GM12891 (cell line): Measurements from ENCODE around the gene RTL10.

Experiments used
- DNase-seq: peaks from one replicate; pipeline ENCODE4 v3.0.0; 2011; ENCODE audit warnings: low spot score; ENCODE audit not compliant: insufficient read length
- FAIRE-seq: peaks from 2 replicates; lab custom pipeline; 2011; peaks lifted over from hg19 to GRCh38; lab: Jason Lieb, UNC
- PAX5 ChIP-seq: IDR thresholded peaks from 2 replicates; pipeline ENCODE4 v1.6.1; 2011; ENCODE audit warnings: low read length, moderate library complexity, mild to moderate bottlenecking; ENCODE audit not compliant: insufficient read depth, severe bottlenecking
- POLR2A ChIP-seq: IDR thresholded peaks from 2 replicates; pipeline ENCODE4 v1.6.1; 2011; ENCODE audit warnings: low read depth, low read length, control low read depth
- POLR2AphosphoS5 ChIP-seq: IDR thresholded peaks from 2 replicates; pipeline ENCODE4 v1.6.1; 2011; ENCODE audit warnings: low read depth, low read length, control low read depth
- POU2F2 ChIP-seq: IDR thresholded peaks from 2 replicates; pipeline ENCODE4 v1.6.1; 2011; ENCODE audit warnings: low read depth, mild to moderate bottlenecking, control low read depth, low read length, moderate library complexity
- SPI1 ChIP-seq: IDR thresholded peaks from 2 replicates; pipeline ENCODE4 v1.6.1; 2011; ENCODE audit warnings: low read depth, low read length, control low read depth
- TAF1 ChIP-seq: IDR thresholded peaks from 2 replicates; pipeline ENCODE4 v1.6.1; 2011; ENCODE audit warnings: low read depth, low read length, control low read depth

Gene RTL10

DNA sequence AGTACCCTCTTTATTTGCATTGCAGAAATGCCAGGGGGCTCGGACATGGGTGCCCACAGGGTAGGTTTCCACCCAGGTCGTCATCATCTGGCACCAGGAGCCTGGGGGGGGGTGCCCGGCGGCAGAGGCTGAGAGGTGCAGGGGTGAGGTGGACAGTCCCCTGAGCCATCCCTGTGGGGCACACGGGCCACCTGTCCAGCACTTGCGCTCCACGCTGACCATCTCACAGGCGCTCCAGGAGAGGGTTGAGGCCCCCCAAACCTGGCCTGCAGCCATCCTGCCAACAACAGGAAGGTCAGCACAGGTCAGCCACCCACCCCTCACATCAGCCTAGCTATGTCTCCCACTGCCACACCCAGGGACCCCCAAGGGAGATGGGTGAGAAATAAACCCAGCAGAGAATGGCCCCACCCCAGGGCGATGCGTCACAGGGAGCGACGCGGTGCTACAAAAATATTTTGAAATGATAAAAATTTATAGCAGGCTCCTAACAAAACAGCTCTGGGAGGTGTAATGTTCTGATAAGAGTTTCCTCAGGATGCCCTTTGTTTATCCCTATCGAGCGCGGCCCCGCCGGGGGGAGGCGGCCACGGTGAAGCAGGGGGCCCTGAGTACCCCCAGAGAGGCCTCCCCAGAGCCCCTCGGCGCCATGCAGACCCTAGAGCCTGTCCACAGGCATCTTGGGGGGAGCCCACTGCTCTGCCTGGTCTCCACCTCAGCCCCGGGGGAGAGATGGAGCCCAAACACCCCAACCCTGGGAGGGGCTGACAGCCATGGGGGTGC is 21.0 kb upstream of the RTL10 start:
- DNase-seq (peak; percentile 21), FAIRE-seq (no peak)
- TF ChIP-seq POLR2AphosphoS5 = no peak
- TF ChIP-seq POLR2A = no peak
- TF ChIP-seq TAF1 = no peak
- no peak for TF ChIP-seq SPI1
- no peak for TF ChIP-seq POU2F2
- no peak for TF ChIP-seq PAX5

DNA sequence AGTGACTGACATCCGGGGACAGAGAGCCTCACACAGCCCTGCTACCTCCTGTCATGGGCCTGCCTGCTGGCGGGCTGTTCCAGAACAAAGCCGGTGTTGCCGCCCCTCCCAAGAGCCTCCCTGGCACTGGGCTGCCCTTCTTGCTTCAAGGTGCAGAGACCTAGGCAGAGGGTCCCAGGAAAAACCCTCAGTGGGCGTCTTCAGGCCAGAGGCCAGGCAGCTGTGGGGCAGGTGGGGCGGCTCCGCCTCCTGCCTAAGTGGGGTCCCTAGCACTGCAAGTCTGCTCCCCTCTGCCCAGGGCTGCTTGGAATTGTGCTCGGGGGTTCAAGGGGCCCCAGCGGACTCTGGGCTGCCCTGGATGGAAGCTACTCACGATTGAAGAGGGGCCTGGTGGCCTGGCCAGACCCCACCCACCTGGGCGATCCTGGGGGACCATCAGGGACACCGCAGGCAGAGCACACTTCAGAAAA is 20.4 kb upstream of the RTL10 start:
- DNase-seq (peak; percentile 9), FAIRE-seq (no peak)
- TF ChIP-seq POLR2AphosphoS5 (no peak), SPI1 (no peak), TAF1 (no peak), POU2F2 (no peak), PAX5 (no peak), POLR2A (no peak)

GRCh38 chr22:19874307-19875060 is 19.8 kb upstream of the RTL10 start:
- FAIRE-seq (no peak), DNase-seq (peak; percentile 15)
- TF ChIP-seq POLR2AphosphoS5 = no peak
- TF ChIP-seq SPI1 = no peak
- TF ChIP-seq POLR2A = no peak
- no peak for TF ChIP-seq PAX5
- TF ChIP-seq TAF1 = no peak
- no peak for TF ChIP-seq POU2F2

- TF ChIP-seq POLR2A (no peak), POLR2AphosphoS5 (no peak), POU2F2 (no peak)
- peak; percentile 5 for DNase-seq
- no peak for FAIRE-seq
Measured at GRCh38 chr22:19873960-19874306, 19.3 kb upstream of the RTL10 start.

GRCh38 chr22:19873138-19873959 is 18.7 kb upstream of the RTL10 start:
- no peak for TF ChIP-seq PAX5
- no peak for TF ChIP-seq POU2F2
- TF ChIP-seq TAF1 = no peak
- no peak for TF ChIP-seq POLR2A
- TF ChIP-seq SPI1 = no peak
- FAIRE-seq (no peak), DNase-seq (peak; percentile 13)

- DNase-seq (no peak), FAIRE-seq (no peak)
- TF ChIP-seq POLR2AphosphoS5 (no peak), POU2F2 (no peak)
Measured at GRCh38 chr22:19872779-19873137, 18.1 kb upstream of the RTL10 start.

- DNase-seq (no peak), FAIRE-seq (no peak)
- TF ChIP-seq SPI1 (no peak), POLR2A (no peak), POU2F2 (no peak), POLR2AphosphoS5 (no peak), TAF1 (no peak), PAX5 (no peak)
Measured at GRCh38 chr22:19871845-19872778, 17.4 kb upstream of the RTL10 start.

DNA sequence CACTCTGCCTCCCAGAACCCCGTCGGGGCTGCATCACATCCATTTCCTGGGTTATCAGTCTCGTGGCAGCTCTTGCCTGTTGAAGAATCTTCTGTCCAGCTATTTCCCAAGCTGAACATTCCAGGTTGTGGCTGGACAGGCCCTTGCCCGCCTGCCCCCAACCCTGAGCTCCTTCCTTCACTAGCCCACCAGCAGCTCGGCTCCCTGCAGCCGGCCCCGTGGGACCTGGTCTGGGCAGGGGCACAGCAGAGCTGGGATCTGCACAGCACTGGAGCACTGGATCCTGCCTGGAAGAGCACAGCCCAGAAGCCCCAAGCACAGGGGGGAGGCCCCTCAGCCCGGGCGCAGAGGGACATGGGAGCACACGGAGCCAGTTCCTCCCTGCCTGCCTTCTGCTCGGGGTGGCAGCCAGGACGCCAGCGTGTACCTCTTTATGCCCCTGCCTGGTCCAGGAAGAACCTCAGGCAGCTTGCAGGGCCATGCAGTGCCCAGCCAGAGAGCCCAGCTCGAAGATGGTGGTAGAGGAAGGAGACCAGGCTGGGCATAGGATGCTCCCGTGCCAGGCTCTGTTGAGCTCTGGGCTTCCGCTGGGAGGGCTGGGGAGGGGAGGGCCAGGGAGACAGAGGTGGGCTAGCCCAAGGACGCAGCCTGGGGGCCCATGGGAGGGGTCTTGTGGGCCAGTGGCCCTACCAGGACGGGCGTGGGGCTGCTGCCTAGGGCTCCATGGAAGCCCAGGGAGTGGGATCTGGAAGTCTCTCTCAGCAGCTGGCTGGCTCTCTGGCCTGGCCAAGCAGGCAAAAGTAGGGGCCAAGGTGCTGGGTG is 16.6 kb upstream of the RTL10 start:
- TF ChIP-seq POU2F2 (no peak), POLR2A (no peak), PAX5 (no peak), TAF1 (no peak), SPI1 (no peak)
- FAIRE-seq = no peak

More for the DNA sequence above, 16.6 kb upstream of the RTL10 start:
- DNase-seq = no peak
